Mucosa of descending colon (tissue), 3 donors: ENCODE results near the gene IKZF3. TPM values are rescaled to one million over a fixed set of nuclear protein-coding genes. Genes with fewer than 3 reads are reported as not detected.

Experiments used
- ATAC-seq: fragments of 200-7000 bp; cut with Tn5 transposase; one replicate; pipeline ENCODE4 v1.9.1; 2020; ENCODE audit warnings: mild to moderate bottlenecking, moderate library complexity
- DNase-seq, 3 donors: peaks; one replicate each; pipeline ENCODE4 v3.0.0-alpha.2; 2020
- H3K36me3 ChIP-seq: fragments of 200-600 bp; one replicate; pipeline ENCODE4 v1.8.0; 2021; ENCODE audit warnings: low read depth, mild to moderate bottlenecking
- H3K4me1 ChIP-seq: fragments of 200-600 bp; one replicate; pipeline ENCODE4 v1.8.0; 2021; ENCODE audit warnings: low read depth, mild to moderate bottlenecking
- H3K4me3 ChIP-seq: fragments of 200-600 bp; one replicate; pipeline ENCODE4 v1.8.0; 2021; ENCODE audit warnings: mild to moderate bottlenecking
- H3K9me3 ChIP-seq: fragments of 200-600 bp; one replicate; pipeline ENCODE4 v1.8.0; 2021; ENCODE audit warnings: mild to moderate bottlenecking
- CTCF ChIP-seq: fragments of 200-600 bp; IDR thresholded peaks from one replicate; pipeline ENCODE4 v1.8.0; 2022; ENCODE audit warnings: antibody characterized with exemption, mild to moderate bottlenecking
- intact Hi-C, 2 donors: fragments of 100-400 bp; cut with DNase I in 1 of 2; cut with micrococcal nuclease in 1 of 2; formaldehyde crosslinking; loops; one replicate each; pipeline versions ENCODE4 v1.11.0 to v1.11.1; 2022; cut with DNase I, micrococcal nuclease
- total RNA-seq, 3 donors: library from RNA; stranded (reverse); fragmentation: NEBNext Ultra II Directional in 2 of 3; extraction: Animal tissue kit (Norgen Biotek cat#: 25700) in 2 of 3; gene quantifications; one replicate each; pipeline versions ENCODE4 v1.2.1 to v1.2.4, GENCODE V29; 2021 to 2023
- donor health status: DM: no; HTN: no; CAD: no; lungs with moderate emphysema.
- donor health status: DM: no; HTN: no; CAD: no.
- donor health status: DM: no; HTN: yes; CAD: no.

IKZF3 gene
- total RNA-seq, 3 donors from 2014 or later: 3.5 to 5.3 (median 4.6) TPM

- no peak for TF ChIP-seq CTCF
- no peaks in the 10 kb centered on the region for H3K4me1 ChIP-seq
- H3K36me3 ChIP-seq: no peaks in the 10 kb centered on the region
- ATAC-seq: no peak
- H3K9me3 ChIP-seq: no peaks in the 10 kb centered on the region
- H3K4me3 ChIP-seq: no peak overlapping the region
- no peak for DNase-seq
- intact Hi-C loops: no loop called here
Measured at GRCh38 chr17:39781861-39782213, 82.3 kb downstream of the IKZF3 start.

- Histone ChIP-seq H3K4me3 (no peak overlapping the region), H3K4me1 (no peaks in the 10 kb centered on the region), H3K36me3 (no peaks in the 10 kb centered on the region), H3K9me3 (no peaks in the 10 kb centered on the region)
- intact Hi-C loops: no loop called here
- TF ChIP-seq CTCF: no peak
- DNase-seq: no peak
- no peak for ATAC-seq
Measured at GRCh38 chr17:39781031-39781860, 82.9 kb downstream of the IKZF3 start.

- H3K4me3 ChIP-seq: no peak overlapping the region
- ATAC-seq (peak; percentile 45), DNase-seq (no peak)
- no peaks in the 10 kb centered on the region for H3K36me3 ChIP-seq
- H3K4me1 ChIP-seq: no peaks in the 10 kb centered on the region
- TF ChIP-seq CTCF: no peak
- no peaks in the 10 kb centered on the region for H3K9me3 ChIP-seq
- intact Hi-C loops: loop anchor here in 1 of 2 donors (10.0 kb wide), 1 partner anchor 87 kb away; the partner anchor contains the start of genes IKZF3 and ZPBP2
Measured at GRCh38 chr17:39777534-39778365, 86.4 kb downstream of the IKZF3 start.

GRCh38 chr17:39776252-39776651 is 87.9 kb downstream of the IKZF3 start:
- no peak for TF ChIP-seq CTCF
- intact Hi-C loops: loop anchor here in 1 of 2 donors (10.0 kb wide), 1 partner anchor 89 kb away; the partner anchor contains the start of genes IKZF3 and ZPBP2
- H3K4me1 ChIP-seq: no peaks in the 10 kb centered on the region
- H3K9me3 ChIP-seq: no peaks in the 10 kb centered on the region
- H3K4me3 ChIP-seq: no peak overlapping the region
- H3K36me3 ChIP-seq: no peaks in the 10 kb centered on the region
- ATAC-seq: peak; percentile 34
- no peak for DNase-seq

GRCh38 chr17:39775031-39775430 is 89.1 kb downstream of the IKZF3 start:
- H3K4me1 ChIP-seq: no peaks in the 10 kb centered on the region
- H3K36me3 ChIP-seq: no peaks in the 10 kb centered on the region
- no peaks in the 10 kb centered on the region for H3K9me3 ChIP-seq
- peak; percentile 15 for ATAC-seq
- no peak for TF ChIP-seq CTCF
- DNase-seq: no peak
- no peak overlapping the region for H3K4me3 ChIP-seq
- intact Hi-C loops: loop anchor here in 1 of 2 donors (10.0 kb wide), 1 partner anchor 90 kb away; the partner anchor contains the start of genes IKZF3 and ZPBP2
